ENCODE data around the gene POLR2J. TPM values are rescaled to one million over a fixed set of nuclear protein-coding genes. Genes with fewer than 3 reads are reported as not detected.

POLR2J gene
- total RNA-seq, 1 donor from 2014 or later = 58.9 TPM

DNA sequence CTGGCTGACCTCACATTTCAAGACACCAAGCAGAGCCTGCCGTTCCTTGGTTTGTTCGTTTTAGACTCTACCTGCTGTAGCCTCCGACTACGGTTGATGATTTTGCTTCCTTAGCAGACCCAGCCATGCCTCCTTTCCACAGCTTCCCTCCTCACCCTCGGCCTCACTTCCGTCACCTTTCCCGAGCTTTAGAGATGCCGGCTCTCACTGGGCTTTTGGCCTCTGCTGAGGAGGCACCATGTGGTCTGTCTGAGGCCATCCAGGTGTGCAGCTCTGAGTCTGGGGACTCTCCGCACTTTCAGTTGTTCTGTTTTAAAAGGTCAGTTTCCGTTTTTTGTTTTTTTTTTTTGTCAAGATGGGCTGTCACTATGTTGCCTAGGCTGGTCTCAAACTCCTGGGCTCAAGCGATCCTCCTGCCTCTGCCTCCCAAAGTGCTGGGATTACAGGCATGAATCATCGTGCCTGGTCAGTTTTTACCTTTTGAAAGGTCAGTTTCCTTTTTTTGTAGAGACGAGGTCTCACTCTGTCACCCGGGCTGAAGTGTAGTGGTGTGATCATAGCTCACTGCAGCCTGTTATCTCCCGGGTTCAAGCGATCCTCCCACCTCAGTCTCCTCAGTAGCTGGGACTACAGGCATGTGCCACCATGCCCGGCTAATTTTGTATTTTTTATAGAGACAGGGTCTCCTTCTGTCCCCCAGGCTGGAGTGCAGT, 33.6 kb downstream of the POLR2J start:
- no peak for DNase-seq (ENCODE audit: low read depth)

DNA sequence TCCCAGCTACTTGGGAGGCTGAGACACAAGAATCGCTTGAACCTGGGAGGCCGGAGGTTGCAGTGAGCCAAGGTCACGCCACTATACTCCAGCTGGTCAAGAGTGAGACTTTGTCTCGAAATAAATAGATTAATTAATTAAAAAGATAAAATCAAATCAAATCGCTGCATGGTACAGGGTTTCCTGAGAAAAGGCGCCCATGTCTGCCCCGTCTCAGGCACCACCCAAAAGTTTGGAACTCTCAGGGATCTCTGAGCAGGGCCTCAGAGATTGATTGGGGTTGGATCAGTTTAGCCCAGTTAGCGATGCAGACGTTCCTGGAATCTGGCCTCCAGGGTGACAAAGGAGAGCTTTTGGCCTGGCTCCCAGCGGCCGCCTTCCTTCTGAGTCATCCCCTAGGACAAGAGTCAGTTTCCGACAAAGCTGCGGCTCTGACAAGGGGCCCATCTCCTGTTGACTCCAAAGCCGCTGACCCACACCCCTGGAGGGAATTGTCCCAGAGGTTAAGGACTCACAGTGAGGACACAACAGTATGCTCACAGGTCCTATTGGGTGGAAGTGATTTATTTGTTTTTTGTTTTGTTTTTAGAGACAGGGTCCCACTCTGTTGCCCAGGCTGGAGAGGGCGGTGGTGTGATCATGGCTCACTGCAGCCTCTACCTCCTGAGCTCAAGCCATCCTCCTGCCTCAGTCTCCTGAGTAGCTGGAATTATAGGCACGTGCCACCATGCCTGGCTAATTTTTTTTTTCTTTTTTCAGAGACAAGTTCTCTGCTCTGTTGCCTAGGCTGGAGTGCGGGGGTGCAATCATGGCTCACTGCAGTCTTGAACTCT, 38.5 kb downstream of the POLR2J start:
- DNase-seq (ENCODE audit: low read depth) = peak; percentile 93

DNA sequence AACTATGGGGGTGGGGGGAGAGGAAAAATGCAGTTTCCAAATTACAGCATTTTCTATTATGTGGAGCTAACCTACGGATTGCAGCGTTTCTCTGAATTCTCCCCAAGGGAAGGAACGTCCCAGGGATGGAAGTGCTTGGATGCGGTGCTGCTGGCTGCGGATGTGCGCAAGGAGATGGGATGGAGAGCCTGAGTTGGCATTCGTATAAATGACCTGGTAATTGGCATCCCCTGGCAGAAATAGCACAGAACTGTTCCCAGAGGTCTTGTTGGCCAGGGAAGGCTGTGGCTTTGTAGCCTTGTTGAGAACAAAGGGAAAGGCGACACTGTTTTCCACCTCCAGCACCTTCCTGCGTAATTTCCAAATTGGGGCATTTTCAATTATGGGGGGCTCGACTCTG, 42.6 kb downstream of the POLR2J start:
- no peak for DNase-seq (ENCODE audit: low read depth)

DNA sequence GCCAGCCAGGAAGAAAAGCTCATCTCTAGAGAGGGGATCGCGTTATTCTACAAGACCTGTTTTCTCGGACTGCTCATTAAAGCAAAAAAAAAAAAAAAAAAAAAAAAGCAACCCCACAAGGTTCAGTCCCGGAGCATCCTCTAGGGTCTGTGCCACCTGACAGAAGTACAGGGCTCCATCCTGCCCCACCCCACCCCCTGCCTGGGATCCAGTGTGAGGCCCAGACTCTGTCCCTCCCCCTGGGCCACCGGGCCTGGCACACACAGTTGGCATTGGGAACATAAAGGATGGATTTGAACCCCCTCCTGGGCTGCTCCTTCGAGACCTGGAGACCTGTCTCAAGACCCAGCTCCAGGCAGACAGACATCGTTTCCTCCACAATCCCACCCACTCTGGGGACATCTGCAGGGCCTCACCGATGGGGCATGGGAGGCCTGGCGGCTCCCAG, 44.7 kb downstream of the POLR2J start:
- no peak for DNase-seq (ENCODE audit: low read depth)

DNA sequence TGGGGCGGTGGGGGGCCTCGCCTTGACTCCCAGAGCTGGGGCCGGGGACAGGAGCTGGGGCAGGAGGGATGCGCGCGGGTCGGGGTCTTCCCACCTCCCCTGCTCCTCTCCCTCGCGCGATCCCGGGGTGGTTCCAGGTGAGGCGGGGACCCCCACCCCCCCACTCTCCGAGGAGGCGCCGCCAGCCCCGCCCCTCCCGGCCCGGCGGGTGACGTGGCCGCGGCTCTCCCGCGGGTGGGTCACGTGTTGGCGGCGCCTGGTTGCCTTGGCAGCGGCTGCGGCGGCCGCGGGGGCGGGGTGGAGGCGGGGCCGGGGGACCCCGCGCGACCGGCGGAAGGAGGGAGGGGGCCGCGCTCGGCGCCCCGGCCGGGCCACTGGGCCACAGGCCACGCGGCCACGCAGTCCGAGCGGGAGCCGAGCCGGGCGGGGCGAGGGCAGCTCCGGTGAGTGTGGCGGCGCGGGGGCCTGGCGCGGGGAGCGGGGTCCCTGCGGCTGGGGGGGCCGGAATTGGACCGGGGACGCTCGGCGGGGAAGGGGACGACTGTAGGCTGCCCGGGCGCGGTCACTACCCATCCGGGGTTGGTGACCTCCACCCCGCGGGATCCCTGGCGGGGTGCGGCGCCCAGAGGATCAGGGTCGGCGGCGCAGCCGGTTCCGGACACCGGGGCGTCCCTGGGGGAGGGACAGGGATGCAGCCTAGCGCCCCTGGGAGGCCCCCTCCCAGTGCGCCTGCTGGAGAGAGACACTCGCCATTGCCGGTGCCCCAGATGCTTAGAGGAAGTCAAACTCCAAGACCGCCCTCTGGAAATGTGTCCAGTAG, 45.3 kb downstream of the POLR2J start, which contains the start of gene ORAI2:
Gene ORAI2 (plus strand): TSS at position 357 of the 820 bp plus-strand sequence. CDS start 5,382 bp downstream, outside the sequence.
- peak; percentile 75 for DNase-seq (ENCODE audit: low read depth)

DNA sequence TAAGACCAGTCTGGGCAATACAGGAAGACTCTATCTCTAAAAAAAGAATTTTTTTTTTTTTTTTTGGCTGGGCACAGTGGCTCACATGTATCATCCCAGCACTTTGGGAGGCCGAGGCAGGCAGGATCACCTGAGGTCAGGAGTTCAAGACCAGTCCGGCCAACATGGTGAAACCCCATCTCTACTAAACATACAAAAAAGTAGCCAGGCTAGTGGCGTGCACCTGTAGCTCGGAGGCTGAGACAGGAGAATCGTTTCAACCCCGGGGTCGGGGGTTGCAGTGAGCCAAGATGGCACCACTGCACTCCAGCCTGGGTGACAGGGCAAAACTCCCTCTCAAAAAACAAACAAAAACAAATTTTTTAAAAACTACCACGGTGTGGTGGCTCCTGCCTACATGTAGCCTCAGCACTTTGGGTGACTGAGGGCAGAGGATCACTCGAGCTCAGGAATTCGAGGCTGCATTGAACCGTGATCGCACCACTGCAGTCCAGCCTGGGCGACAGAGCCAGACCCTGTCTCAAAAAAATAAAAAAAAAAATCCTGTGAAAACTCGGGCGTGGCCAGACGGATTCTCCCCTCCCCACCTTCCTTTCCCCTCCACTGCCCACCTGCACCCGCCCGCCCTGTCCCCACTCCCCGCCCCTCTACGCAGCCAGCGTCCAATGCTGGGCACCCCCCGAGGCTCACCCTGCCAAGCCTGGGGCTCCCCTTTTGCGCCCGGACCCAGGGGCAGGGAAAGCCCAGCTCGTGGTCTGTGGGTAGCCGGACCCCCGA, 46.1 kb downstream of the POLR2J start:
- DNase-seq (ENCODE audit: low read depth) = no peak

DNA sequence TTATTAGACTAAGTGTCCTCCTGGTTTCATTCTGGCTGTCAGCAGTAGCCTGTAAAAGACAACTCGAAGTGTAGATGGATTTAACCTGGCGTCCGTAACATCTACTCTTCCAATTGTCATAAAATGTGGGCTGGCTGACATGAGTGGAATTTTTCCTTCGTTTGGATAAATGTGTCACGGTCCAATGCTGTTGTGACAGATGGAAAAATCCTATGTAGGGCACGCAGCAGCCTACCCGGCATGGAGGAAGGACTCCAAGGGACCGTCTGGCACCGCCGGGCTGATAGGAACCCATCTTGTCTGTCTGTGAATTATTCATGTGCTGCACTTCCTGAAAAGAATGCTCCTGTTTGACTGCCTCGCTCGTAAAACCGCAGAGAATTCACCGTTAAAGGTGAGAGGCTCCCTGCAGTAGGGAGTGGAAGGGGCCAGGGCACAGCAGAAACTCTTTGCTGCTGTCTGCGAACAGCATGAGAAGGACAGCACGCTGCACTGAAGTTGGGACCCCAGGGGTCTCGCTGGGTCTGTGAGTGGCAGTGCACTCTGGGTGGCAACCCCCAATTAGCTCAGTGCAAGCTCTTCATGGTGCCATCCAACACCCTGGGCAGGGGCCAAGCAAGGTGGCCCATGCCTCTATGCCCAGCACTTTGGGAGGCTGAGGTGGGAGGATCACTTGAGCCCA, 47.0 kb downstream of the POLR2J start:
- no peak for DNase-seq (ENCODE audit: low read depth)

DNA sequence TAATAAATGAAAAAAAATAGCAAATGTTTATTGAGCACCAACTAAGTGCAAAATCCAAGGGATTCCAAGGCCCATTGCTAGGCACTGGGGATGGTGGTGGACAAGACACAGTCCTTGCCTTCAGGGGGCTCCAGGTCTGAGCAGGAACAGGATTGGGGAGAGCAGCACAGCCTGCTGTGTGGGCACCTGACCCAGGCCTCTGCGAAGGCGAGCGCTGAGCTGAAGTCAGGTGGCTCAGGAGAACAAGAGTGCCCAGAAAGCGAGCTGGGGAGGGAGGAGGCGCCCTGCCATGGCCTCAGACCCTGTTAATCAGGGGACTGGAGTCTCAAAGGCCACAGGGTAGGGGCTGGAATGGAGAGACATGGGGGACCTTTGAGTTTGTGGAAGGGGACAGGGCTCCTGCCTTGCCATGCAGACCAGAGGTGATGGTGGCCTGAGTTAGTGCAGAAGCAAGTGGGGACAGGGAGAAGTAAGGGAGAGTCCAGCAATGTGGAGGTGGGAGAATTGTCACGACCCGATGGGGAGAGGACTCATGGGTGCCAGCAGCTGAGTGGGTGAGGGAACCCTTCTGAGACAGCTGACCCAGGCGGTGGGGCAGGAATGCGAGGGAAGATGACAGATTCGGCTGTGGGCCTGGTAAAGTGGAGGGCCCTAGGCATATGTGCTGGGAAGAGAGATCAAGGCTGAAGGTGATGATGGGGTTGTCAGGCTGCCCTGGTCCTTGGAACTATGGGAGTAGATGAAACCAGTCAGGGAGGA, 49.4 kb downstream of the POLR2J start:
- no peak for DNase-seq (ENCODE audit: low read depth)

DNA sequence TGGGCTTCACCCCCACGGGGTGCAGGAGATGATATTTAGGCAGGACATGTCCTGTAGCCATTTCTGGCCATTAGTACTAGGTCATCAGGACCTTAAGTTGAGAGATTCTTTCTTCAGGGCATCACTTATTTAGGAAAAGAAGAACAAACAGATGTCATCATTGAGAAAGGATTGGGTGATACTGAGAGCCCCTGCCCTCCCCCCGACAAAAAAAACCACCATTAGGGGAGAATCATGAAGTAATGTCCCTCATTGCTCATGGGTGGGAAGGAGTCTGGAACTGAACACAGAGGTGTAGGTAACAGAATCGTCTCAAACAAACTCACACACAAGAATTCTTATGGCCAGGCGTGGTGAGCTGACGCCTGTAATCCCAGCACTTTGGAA, 51.7 kb downstream of the POLR2J start:
- DNase-seq (ENCODE audit: low read depth) = no peak

DNA sequence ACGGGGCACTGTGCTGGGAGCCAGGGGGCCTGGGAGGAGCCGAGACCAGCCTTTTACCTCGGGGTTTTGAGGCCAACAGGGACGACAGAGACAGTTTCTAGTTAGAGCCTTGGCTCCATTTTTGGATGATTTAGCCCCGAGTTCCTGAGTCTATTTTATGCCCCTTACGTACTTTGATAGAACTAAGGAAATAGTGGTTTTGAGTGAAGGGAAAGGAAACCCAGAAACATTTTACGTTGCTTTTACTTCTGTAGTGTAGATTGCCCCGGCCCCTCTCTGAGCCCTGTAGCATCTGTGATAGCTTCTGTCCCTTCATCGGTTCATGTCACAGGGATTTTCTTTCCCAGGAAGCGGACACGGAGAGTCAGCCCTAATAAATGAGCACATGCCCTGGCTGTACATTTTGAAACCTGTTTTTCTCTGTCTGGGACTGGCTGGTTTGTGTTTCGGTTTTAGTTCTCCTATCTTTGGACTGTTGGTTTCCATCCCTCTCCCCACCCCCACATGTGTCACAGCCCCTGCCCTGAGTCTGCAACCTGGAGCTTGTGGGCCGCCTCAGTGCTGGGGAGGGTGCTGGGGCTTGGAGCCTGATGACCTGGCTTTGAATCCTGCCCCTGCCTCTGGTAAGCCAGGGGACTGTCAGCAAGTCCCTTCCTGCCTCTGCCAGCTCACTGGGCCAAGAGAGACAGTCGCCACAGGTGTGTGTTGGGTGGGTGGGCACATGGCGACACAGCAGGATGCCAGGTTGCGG, 52.3 kb downstream of the POLR2J start:
- DNase-seq (ENCODE audit: low read depth) = no peak

DNA sequence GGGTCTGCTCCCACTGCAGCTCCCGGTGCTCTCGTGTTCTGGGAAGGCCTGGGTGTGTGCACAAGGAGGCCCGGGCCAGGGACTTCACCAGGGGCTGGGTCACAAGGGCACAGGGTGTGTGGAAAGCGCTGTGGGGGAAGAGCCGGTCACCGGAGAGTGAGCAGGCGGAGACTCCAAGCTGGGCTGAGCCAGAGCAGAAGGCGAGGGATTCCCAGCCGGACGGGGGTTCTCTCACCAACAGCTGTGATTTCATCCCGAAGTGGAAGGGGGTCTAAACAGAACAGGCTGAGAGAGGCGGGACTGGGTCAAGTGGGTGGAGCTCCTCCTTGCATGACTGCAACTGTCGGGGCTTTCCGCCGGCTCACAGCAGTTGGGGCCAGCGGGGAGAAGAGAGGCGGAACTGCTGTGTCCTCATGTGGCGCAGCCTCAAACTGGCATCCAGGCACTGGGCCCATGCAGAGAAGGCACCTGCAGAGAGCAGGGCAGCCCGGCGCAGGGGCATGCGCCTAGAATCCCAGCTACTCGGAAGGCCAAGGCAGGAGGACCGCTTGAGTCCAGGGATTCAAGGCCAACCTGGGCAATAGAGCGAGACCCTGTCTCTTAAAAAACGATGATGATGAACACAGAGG, 53.0 kb downstream of the POLR2J start:
- no peak for DNase-seq (ENCODE audit: low read depth)

DNA sequence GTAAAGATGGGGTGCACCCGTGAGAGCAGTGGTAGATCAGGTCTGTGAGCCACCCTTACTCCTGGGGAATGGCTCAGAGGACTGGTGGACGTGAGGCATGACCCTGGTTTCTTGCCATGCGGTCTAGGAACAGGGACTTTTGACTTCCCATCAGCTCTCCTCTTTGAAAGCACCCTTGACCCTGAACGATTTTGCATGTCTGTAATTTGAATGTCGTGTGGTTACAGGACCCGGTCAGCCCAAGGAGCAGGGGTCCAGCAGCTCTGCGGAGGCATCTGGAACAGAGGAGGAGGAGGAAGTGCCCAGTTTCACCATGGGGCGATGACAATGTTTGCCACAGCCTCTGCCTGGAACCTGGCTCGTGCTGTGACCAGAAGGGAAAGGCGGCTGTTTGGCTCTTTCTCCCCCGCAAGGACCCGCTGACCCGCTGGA, 53.9 kb downstream of the POLR2J start:
- DNase-seq (ENCODE audit: low read depth) = no peak

DNA sequence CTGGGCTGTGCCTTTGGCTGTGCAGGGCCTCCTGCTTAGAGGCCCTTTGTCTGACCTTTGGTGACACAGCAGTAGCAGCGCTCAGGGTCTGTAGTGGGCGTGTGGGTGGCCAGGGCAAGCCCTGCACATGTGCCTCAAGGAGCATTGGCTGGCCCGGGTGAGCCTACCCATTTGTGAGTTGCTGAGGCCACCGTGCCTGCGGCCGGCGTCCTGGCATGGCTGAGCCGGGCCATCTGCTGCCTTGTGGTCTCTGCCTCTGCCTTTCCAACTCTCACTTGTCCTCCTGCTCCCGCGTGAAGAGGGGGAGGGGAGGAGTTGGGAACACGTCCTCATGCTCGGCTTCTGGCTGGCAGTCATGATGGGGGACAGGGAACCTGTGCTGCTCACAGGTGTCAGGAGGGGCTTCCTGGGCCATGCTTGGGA, 54.6 kb downstream of the POLR2J start:
- DNase-seq (ENCODE audit: low read depth) = peak; percentile 87

Small RNA genes lying within 50 kb of the gene (microRNA-seq; reads per million reads assigned to microRNA genes)
- gene MIR4467 (0.48 reads per million), gene MIR5090 (0.65 reads per million)

Other genes starting within 250 kb of the POLR2J start
- gene SH2B2, start 192.1 kb downstream of the POLR2J start, total RNA-seq = 32.1 and 51.6 TPM in 2 replicates
- not detected in 2 replicates for gene SPDYE6, start 122.5 kb downstream of the POLR2J start, total RNA-seq
- 36.2 and 38.9 TPM in 2 replicates for gene PRKRIP1, start 82.6 kb downstream of the POLR2J start, total RNA-seq
- 33.5 and 55.6 TPM in 2 replicates for gene ORAI2, start 45.3 kb downstream of the POLR2J start, total RNA-seq
- 17.5 and 28.7 TPM in 2 replicates for gene ALKBH4, start 14.1 kb downstream of the POLR2J start, total RNA-seq
- 41.3 and 52.0 TPM in 2 replicates for gene LRWD1, start 13.9 kb downstream of the POLR2J start, total RNA-seq
- 17.4 and 19.8 TPM in 2 replicates for gene RASA4B, start 38.9 kb upstream of the POLR2J start, total RNA-seq
- gene UPK3BL2, start 64.8 kb upstream of the POLR2J start, total RNA-seq = 1.9 and 4.0 TPM in 2 replicates
- gene SPDYE2, start 72.3 kb upstream of the POLR2J start, total RNA-seq = not detected in 2 replicates
- 22.6 and 26.7 TPM in 2 replicates for gene POLR2J3, start 93.7 kb upstream of the POLR2J start, total RNA-seq
- 26.5 and 28.4 TPM in 2 replicates for gene RASA4, start 137.8 kb upstream of the POLR2J start, total RNA-seq
- gene UPK3BL1, start 163.9 kb upstream of the POLR2J start, total RNA-seq = 24.1 and 25.2 TPM in 2 replicates
- not detected in 2 replicates for gene SPDYE2B, start 171.4 kb upstream of the POLR2J start, total RNA-seq
- 4.1 and 4.5 TPM in 2 replicates for gene POLR2J2, start 192.7 kb upstream of the POLR2J start, total RNA-seq

Data from myocyte (in vitro differentiated cells).